ENCODE measurements around the gene TAC4.

Gene TAC4

DNA sequence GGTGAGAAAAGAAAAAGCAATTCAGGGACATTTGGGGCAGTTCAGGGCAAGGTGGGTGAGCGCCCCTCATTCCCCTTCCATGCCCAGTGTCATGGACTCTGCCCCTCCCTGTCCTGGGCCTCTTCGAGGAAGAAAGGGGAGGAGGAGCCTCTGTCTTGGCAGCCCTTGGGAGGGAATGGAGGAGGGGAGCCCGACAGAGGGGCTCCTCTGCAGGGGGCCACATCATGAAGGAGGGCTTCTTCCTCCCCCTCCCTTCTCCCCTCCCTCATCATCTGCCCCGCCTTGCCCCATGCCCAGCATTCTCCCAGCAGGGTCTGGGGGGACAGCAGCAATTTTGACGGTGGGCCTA, 33.2 kb upstream of the TAC4 start:
- TF ChIP-seq, protein P1, sequence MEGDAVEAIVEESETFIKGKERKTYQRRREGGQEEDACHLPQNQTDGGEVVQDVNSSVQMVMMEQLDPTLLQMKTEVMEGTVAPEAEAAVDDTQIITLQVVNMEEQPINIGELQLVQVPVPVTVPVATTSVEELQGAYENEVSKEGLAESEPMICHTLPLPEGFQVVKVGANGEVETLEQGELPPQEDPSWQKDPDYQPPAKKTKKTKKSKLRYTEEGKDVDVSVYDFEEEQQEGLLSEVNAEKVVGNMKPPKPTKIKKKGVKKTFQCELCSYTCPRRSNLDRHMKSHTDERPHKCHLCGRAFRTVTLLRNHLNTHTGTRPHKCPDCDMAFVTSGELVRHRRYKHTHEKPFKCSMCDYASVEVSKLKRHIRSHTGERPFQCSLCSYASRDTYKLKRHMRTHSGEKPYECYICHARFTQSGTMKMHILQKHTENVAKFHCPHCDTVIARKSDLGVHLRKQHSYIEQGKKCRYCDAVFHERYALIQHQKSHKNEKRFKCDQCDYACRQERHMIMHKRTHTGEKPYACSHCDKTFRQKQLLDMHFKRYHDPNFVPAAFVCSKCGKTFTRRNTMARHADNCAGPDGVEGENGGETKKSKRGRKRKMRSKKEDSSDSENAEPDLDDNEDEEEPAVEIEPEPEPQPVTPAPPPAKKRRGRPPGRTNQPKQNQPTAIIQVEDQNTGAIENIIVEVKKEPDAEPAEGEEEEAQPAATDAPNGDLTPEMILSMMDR (IDR thresholded peaks at IDR 0.05; ENCODE audit: extremely low read depth, missing control alignments), result no peak
- DNase-seq (ENCODE audit: low spot score), result no peak

GRCh38 chr17:49880291-49881053, 32.6 kb upstream of the TAC4 start:
- DNase-seq (ENCODE audit: low spot score), result peak; percentile 90
- TF ChIP-seq, protein P1 (IDR thresholded peaks at IDR 0.05; ENCODE audit: extremely low read depth, missing control alignments), result peak; percentile 94

- DNase-seq (ENCODE audit: low spot score), result no peak
These were observed 31.3 kb upstream of the TAC4 start for GRCh38 chr17:49878931-49879904.

GRCh38 chr17:49875685-49876084, 27.8 kb upstream of the TAC4 start:
- TF ChIP-seq, protein P1 (IDR thresholded peaks at IDR 0.05; ENCODE audit: extremely low read depth, missing control alignments), result no peak
- no peak for DNase-seq (ENCODE audit: low spot score)

More at GRCh38 chr17:49878931-49879904, 31.3 kb upstream of the TAC4 start:
- TF ChIP-seq, protein P1 (IDR thresholded peaks at IDR 0.05; ENCODE audit: extremely low read depth, missing control alignments), result no peak

DNA sequence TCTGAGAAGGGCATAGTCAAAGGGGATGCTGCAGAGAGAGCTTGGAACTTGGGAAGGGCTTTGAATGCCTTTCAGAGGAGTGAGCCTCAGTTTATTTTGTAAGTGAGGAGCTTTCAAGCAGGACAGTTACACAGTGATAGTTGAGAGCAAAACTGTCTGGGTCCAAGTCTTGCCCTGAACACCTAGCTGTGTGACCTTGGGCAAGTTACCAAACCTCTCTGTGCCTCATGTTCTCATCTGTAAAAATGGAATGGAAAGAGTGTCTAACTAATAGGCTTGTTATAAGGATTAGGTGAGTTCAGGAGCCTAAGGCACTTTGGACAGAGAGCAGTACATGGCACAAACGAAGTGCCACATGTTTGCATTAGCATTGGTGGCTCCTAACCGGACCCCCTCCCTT, 27.0 kb upstream of the TAC4 start:
- TF ChIP-seq, protein P1 (IDR thresholded peaks at IDR 0.05; ENCODE audit: extremely low read depth, missing control alignments), result no peak
- DNase-seq (ENCODE audit: low spot score), result no peak

DNA sequence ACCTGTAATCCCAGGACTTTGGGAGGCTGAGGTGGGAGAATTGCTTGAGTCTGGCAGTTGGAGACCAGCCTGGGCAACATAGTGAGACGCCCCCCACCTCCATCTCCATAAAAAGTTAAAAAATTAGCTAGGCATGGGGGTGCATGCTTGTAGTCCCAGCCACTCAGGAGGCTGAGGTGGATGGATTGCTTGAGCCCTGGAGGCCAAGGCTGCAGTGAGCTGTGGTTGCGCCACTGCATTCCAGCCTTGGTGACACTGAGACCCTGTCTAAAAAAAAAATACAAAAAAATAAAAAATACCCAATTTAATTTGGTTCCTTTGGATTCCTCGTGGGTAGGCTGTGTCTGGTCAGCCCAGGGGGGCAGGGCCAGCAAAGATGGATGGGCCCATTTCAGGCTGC, 26.1 kb upstream of the TAC4 start:
- DNase-seq (ENCODE audit: low spot score), result no peak
- TF ChIP-seq, protein P1 (IDR thresholded peaks at IDR 0.05; ENCODE audit: extremely low read depth, missing control alignments), result no peak

DNA sequence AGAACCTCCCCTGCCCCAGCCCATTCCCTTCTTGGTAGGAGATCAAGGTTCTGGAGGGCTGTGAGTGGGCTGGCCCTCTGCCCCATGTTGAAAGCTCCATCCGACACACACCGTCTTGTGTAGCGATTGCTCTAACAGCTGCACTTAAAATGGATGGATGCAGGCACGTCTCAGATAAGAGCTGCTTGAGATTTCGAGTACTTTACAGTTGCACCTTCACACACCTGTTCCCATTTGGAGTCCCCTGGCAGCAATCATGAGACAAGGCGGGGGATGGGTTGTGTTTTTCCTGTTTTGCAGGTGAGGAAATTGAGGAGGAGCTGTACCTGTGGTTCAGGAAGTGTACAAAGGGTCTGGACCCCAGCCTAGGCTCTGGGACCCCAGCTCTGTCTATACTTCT, 25.6 kb upstream of the TAC4 start:
- TF ChIP-seq, protein P1 (IDR thresholded peaks at IDR 0.05; ENCODE audit: extremely low read depth, missing control alignments), result no peak
- DNase-seq (ENCODE audit: low spot score), result no peak

Data from GM20000 (cell line).